ENCODE results near the gene CDH16.

- TF ChIP-seq, protein P1, sequence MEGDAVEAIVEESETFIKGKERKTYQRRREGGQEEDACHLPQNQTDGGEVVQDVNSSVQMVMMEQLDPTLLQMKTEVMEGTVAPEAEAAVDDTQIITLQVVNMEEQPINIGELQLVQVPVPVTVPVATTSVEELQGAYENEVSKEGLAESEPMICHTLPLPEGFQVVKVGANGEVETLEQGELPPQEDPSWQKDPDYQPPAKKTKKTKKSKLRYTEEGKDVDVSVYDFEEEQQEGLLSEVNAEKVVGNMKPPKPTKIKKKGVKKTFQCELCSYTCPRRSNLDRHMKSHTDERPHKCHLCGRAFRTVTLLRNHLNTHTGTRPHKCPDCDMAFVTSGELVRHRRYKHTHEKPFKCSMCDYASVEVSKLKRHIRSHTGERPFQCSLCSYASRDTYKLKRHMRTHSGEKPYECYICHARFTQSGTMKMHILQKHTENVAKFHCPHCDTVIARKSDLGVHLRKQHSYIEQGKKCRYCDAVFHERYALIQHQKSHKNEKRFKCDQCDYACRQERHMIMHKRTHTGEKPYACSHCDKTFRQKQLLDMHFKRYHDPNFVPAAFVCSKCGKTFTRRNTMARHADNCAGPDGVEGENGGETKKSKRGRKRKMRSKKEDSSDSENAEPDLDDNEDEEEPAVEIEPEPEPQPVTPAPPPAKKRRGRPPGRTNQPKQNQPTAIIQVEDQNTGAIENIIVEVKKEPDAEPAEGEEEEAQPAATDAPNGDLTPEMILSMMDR (IDR thresholded peaks at IDR 0.05) = no peak
- TF ChIP-seq POLR2AphosphoS5 (IDR thresholded peaks at IDR 0.05) (no peak), POLR2A (IDR thresholded peaks at IDR 0.05) (no peak), EP300 (IDR thresholded peaks at IDR 0.05; ENCODE audit: low read depth) (no peak)
Observed at GRCh38 chr16:66906916-66907836, 11.5 kb downstream of the CDH16 start.
